ENCODE results near the gene ITPA. TPM values are rescaled to one million over a fixed set of nuclear protein-coding genes. Genes with fewer than 3 reads are reported as not detected.

Gene ITPA
- total and polyA plus RNA-seq, 2 of the 13 experiments (the other 11 are each of a cell fraction or from before 2014, with no cell fraction given): 60.1 to 103 TPM

GRCh38 chr20:3174442-3175261 lies 34.6 kb upstream of the ITPA start (continued):
- no peak for TF ChIP-seq SALL2 (CRISPR knock-in tag; IDR thresholded peaks at IDR 0.05)
- no peak for TF ChIP-seq ZNF547 (CRISPR knock-in tag; IDR thresholded peaks at IDR 0.05)
- no peak for TF ChIP-seq ZNF441 (CRISPR knock-in tag; IDR thresholded peaks at IDR 0.05; ENCODE audit: borderline replicate concordance)
- TF ChIP-seq, protein P1, sequence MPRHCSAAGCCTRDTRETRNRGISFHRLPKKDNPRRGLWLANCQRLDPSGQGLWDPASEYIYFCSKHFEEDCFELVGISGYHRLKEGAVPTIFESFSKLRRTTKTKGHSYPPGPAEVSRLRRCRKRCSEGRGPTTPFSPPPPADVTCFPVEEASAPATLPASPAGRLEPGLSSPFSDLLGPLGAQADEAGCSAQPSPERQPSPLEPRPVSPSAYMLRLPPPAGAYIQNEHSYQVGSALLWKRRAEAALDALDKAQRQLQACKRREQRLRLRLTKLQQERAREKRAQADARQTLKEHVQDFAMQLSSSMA (CRISPR knock-in tag; IDR thresholded peaks at IDR 0.05): no peak
- TF ChIP-seq TARDBP (CRISPR knock-in tag; IDR thresholded peaks at IDR 0.05): 0 out of 2 replicates have a peak, but pooled peaks have one; percentile 60
- TF ChIP-seq ZEB1 (IDR thresholded peaks at IDR 0.05; ENCODE audit: insufficient replicate concordance, low read depth): peak; percentile 2
- TF ChIP-seq, protein P2, sequence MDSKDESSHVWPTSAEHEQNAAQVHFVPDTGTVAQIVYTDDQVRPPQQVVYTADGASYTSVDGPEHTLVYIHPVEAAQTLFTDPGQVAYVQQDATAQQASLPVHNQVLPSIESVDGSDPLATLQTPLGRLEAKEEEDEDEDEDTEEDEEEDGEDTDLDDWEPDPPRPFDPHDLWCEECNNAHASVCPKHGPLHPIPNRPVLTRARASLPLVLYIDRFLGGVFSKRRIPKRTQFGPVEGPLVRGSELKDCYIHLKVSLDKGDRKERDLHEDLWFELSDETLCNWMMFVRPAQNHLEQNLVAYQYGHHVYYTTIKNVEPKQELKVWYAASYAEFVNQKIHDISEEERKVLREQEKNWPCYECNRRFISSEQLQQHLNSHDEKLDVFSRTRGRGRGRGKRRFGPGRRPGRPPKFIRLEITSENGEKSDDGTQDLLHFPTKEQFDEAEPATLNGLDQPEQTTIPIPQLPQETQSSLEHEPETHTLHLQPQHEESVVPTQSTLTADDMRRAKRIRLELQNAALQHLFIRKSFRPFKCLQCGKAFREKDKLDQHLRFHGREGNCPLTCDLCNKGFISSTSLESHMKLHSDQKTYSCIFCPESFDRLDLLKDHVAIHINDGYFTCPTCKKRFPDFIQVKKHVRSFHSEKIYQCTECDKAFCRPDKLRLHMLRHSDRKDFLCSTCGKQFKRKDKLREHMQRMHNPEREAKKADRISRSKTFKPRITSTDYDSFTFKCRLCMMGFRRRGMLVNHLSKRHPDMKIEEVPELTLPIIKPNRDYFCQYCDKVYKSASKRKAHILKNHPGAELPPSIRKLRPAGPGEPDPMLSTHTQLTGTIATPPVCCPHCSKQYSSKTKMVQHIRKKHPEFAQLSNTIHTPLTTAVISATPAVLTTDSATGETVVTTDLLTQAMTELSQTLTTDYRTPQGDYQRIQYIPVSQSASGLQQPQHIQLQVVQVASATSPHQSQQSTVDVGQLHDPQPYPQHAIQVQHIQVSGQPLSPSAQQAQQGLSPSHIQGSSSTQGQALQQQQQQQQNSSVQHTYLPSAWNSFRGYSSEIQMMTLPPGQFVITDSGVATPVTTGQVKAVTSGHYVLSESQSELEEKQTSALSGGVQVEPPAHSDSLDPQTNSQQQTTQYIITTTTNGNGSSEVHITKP (CRISPR knock-in tag; IDR thresholded peaks at IDR 0.05; ENCODE audit: low read depth): no peak
- TF ChIP-seq, protein P3, sequence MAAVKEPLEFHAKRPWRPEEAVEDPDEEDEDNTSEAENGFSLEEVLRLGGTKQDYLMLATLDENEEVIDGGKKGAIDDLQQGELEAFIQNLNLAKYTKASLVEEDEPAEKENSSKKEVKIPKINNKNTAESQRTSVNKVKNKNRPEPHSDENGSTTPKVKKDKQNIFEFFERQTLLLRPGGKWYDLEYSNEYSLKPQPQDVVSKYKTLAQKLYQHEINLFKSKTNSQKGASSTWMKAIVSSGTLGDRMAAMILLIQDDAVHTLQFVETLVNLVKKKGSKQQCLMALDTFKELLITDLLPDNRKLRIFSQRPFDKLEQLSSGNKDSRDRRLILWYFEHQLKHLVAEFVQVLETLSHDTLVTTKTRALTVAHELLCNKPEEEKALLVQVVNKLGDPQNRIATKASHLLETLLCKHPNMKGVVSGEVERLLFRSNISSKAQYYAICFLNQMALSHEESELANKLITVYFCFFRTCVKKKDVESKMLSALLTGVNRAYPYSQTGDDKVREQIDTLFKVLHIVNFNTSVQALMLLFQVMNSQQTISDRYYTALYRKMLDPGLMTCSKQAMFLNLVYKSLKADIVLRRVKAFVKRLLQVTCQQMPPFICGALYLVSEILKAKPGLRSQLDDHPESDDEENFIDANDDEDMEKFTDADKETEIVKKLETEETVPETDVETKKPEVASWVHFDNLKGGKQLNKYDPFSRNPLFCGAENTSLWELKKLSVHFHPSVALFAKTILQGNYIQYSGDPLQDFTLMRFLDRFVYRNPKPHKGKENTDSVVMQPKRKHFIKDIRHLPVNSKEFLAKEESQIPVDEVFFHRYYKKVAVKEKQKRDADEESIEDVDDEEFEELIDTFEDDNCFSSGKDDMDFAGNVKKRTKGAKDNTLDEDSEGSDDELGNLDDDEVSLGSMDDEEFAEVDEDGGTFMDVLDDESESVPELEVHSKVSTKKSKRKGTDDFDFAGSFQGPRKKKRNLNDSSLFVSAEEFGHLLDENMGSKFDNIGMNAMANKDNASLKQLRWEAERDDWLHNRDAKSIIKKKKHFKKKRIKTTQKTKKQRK (IDR thresholded peaks at IDR 0.05; ENCODE audit: low read length): no peak
- TF ChIP-seq ZNF263 (CRISPR knock-in tag; IDR thresholded peaks at IDR 0.05): peak; percentile 78; the same call in 1 of the 2 replicates
- TF ChIP-seq NCOA5 (CRISPR knock-in tag; IDR thresholded peaks at IDR 0.05): no peak
- TF ChIP-seq ZNF510 (CRISPR knock-in tag; IDR thresholded peaks at IDR 0.05; ENCODE audit: low read depth): no peak; the same call in 1 of the 2 replicates
- TF ChIP-seq ZNF260 (CRISPR knock-in tag; IDR thresholded peaks at IDR 0.05; ENCODE audit: borderline replicate concordance, low read depth): no peak
- no peak for TF ChIP-seq FUBP1 (CRISPR knock-in tag; IDR thresholded peaks at IDR 0.05; ENCODE audit: borderline replicate concordance)
- TF ChIP-seq, protein P4, sequence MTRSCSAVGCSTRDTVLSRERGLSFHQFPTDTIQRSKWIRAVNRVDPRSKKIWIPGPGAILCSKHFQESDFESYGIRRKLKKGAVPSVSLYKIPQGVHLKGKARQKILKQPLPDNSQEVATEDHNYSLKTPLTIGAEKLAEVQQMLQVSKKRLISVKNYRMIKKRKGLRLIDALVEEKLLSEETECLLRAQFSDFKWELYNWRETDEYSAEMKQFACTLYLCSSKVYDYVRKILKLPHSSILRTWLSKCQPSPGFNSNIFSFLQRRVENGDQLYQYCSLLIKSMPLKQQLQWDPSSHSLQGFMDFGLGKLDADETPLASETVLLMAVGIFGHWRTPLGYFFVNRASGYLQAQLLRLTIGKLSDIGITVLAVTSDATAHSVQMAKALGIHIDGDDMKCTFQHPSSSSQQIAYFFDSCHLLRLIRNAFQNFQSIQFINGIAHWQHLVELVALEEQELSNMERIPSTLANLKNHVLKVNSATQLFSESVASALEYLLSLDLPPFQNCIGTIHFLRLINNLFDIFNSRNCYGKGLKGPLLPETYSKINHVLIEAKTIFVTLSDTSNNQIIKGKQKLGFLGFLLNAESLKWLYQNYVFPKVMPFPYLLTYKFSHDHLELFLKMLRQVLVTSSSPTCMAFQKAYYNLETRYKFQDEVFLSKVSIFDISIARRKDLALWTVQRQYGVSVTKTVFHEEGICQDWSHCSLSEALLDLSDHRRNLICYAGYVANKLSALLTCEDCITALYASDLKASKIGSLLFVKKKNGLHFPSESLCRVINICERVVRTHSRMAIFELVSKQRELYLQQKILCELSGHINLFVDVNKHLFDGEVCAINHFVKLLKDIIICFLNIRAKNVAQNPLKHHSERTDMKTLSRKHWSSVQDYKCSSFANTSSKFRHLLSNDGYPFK (CRISPR knock-in tag; IDR thresholded peaks at IDR 0.05; ENCODE audit: borderline replicate concordance): 0 out of 2 replicates have a peak, but pooled peaks have one; percentile 2
- TF ChIP-seq ZSCAN20 (CRISPR knock-in tag; IDR thresholded peaks at IDR 0.05; ENCODE audit: borderline replicate concordance): 0 out of 2 replicates have a peak, but pooled peaks have one; percentile 74

Measured in HepG2 (cell line).